TTC549 (cell line): ENCODE data around the gene UBASH3A.
"Not testable (repeated sequence)": the region's sequence is repeated elsewhere in the genome, so short reads cannot be mapped to it uniquely, and the experiment has no call there.

ENCODE experiments used
- FAIRE-seq: peaks from 2 replicates; lab custom pipeline; 2012; peaks lifted over from hg19 to GRCh38; lab: Jason Lieb, UNC

Gene UBASH3A

DNA sequence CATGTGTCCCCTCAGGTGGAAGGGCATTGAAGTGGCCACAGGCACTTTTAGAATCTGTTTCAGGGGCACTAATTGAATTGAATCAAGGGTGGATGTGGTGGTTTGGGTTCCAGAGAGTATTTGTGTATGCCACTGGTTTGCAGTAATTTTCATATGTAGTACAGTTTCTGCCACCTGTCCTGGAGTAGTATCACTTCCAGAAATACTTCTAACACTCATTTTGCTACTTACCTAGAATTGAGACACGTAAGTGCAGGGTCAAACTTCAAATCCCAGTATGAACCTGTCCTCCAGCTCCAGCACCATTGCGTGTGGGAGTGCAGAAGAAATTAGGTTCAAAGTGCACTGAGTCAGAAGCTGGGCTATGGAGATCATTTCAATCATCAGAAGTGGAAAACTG is 65.6 kb downstream of the UBASH3A start:
- no peak for FAIRE-seq

GRCh38 chr21:42469726-42470125 is 66.0 kb downstream of the UBASH3A start:
- FAIRE-seq, result not testable (repeated sequence)

DNA sequence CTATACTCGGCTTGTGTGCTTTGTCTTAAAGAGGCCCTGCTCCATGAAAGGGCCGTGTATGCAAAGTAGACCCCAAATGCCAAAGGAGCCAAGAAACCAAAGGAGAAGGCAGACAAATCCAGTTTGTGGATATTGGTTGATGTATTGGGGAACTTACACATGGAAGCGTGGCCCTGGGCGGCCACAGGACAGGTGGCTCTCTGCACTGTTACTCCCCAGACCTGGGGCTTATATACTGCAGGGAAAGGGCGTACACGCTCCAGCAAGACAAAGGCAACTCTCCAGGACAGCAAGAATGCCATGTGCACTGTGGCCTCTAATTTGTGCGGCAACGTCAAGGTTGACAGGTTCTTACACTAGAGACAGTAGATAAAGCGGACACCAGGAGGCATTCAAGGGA is 67.5 kb downstream of the UBASH3A start:
- FAIRE-seq, result no peak

- FAIRE-seq, result no peak
Observed at GRCh38 chr21:42471716-42472330, 68.1 kb downstream of the UBASH3A start.

DNA sequence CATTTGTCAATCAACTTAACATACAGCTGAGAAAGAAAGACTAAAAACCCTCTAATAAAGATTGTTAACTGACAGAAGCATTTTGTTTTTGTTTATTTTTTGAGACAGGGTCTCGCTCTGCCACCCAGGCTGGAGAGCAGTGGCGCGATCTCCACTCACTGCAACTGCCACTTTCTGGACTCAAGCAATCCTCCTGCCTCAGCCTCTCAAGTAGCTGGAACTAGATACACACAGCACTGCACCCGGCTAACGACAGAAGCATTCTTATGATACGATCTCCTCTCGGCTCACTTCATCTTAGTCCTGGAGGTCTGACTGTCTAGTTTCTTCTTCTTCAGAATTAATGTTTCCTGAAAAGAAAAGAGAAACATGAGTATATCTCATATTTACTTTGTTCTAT is 68.8 kb downstream of the UBASH3A start:
- FAIRE-seq, result no peak

DNA sequence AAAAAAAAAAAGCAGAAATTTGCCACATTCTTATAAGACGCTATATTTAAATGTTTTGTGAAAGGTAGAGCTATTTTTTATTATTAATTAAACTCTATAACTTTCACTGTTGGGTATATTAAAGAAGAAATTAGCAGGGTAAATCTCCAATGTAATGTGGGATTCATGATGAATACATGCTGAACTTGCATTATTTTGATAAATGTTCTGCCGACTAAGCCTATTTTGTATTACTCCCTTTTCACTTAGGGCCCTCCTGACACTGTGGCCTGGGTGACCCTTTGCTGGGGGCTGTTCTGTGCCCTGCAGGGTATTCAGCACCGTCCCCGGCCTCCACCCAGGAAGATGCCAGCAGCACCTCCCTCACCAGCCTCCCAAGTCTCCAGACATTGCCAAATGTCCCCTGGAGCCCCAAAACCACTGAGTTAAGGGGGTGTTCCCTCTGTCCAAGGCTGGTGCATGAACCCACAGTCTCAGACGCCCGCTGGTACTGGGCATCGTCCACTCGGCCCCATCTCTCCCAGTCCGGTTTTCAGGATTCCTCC is 69.9 kb downstream of the UBASH3A start:
- FAIRE-seq, result no peak

DNA sequence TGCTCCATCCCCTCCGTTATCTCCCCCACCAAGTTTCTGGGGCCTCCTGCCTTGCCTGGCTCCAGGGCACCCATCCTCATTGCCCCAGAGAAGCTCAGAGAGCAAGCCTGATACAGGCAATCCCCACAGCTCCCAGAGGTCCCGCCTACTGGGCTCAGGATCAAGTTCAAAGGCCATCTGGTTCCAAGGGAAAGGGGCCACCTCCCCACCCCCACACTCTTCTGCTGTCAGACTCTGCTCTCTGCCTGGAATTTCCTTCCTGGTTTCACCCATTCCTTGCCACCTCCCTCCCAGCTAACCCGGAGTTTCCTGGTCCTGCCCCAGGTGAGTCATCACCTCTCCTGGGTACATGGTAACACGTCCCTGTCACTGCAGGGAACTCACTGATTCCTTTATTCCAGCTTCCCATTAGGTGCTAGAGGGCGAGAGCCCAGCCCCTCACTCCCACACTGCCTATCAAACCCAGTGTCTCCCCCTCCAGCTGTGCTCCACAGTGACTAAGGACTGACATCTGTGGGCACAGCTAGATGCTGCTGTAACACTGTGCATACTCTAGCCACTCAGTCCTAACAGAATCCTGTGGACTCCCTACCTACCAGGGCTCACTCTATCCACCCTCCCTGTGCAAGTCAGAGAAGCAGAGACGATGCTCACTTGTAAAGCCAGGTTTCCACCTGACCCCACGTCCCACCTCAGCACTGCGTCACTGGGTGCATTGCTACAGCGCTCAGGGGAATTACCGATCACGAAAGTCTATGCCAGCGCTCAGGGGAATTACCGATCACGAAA is 70.5 kb downstream of the UBASH3A start:
- no peak for FAIRE-seq

- no peak for FAIRE-seq
Observed at GRCh38 chr21:42475036-42475435, 71.3 kb downstream of the UBASH3A start.

DNA sequence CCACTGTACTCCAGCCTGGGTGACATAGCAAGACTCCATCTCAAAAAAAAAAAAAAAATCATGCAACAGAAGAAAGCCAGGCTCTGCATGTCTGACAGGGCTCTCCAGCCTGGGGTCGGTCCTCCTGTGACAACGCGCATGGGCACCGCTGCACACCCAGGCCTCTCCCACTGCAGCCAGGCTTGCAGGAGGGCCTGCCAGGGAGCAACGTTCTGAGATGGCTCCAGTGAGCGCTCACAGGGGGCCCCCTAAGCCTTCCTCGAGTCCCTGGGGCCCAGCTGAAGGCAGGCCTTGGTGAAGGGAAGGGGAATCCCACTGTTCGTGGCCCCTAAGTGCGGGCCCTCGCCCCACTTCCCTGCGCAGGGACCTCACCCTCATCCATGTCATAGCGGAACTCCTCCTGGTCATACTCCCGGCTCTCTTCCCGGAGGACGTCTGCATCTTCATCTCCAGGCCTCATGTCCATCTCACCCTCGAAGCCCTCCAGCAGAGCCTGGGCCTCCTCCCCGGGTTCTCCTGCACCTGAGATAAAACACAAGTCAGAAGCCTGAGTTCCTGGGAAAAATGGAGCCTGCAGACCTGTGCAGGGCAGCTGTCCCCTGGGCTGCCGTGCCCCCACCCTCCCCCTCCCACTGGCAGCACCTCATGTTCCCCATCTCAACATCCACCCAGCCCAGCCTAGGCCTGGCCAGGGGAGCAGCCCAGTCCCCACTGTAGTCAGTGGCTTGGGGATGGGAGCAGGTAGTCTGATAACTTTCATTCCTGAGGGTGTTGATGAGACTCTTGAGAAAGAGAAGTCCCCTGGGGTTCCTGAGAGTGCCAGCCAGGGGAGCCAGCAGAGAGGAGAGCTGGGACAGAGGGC is 72.1 kb downstream of the UBASH3A start:
- no peak for FAIRE-seq

- FAIRE-seq, result no peak
Observed at GRCh38 chr21:42476388-42477331, 73.0 kb downstream of the UBASH3A start.

DNA sequence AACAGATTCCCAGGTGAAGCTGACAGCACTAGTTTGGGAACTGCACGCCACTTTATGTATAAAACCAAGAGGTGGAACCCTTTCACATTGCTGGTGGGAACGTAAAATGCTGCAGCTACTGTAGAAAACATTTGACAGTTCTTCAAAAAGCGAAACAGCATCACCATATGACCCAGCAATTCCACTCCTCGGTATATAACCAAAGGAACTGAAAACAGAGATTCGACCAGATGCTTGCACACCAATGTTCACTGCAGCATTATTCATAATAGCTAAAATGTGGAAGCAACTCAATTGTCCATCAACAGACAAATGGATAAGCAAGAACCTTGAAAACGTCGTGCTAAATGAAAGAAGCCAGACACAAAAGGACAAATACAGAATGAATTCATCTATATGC is 74.8 kb downstream of the UBASH3A start:
- FAIRE-seq, result no peak

DNA sequence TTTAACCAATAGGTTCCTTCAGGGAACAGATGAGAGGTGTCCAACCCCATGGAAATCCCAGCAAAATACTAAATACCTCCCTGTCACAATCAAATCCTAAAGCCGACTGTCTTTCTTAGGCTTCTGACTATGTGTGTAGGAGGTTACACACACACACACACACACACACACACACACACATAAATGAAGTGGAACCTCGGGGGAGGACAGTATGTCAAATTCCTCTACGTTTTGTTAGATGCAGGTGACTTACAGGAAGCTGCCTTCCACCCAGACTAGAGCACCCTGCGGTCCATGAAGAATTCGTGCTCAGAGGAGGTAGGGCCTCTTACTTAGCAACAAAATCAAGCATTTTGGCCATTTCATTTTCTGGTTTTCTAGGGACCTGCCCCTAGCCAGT is 75.9 kb downstream of the UBASH3A start:
- FAIRE-seq, result no peak

GRCh38 chr21:42480736-42481135 is 77.0 kb downstream of the UBASH3A start:
- FAIRE-seq, result no peak

GRCh38 chr21:42481169-42481568 is 77.5 kb downstream of the UBASH3A start:
- no peak for FAIRE-seq

- no peak for FAIRE-seq
Observed at GRCh38 chr21:42484966-42485365, 81.3 kb downstream of the UBASH3A start.

DNA sequence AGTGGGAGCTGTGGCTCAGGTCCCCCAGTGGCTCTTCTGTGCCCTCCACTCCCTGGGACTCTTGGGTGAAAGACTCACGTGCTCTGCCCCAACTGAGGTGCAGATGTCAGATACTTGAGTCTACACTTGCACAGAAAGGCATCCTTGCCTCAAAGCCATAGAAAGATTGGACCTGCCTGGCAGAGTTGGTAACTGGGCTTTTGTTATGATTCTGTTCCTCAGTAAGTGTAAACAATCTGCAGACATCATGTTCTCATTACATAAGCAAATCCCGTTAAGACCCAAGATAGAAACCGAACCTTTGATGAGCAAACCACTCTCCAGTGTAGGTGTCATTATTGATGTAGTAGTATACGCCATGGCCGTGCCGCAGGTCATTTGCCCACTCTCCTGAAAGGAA is 82.4 kb downstream of the UBASH3A start:
- no peak for FAIRE-seq

DNA sequence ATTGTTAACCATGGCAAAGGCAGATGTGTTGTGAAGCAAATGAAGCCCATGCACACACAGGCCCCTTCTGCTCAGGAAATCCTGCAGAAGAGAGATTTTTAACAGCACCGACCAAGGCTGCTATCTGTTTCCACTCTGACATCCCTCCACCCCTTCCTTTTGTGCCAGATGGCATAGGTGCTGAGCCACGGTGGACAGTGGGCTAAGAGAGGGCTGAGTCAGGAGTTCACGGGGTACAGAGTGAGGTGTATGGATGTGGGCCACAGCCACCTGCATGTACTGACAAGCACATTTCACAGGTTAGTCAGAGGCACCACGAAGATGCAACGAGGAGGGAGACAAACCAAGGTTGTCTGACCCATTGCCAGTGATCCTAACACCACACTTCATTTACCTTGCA is 82.8 kb downstream of the UBASH3A start:
- no peak for FAIRE-seq

DNA sequence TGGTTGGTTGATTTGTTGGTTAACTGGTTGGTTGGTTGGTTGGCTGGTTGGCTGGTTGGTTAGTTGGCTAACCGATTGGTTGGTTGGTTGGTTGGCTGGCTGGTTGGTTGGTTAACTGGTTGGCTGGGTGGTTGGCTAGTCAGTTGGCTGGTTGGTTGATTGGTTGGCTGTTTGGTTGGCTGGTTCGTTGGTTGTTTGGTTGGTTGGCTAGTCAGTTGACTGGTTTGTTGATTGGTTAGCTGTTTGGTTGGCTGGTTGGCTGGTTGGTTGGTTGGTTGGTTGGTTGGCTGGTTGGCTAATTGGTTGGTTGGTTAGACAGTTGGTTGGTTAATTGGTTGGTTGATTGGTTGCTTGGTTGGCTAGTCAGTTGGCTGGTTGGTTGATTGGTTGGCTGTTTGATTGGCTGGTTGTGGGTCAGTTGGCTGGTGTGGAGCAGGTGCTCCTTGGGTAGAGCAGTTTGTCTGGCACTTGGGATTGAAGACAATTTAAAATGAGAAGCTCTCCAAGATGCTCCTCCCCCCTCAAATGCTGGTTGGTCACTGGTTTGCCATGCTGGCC is 85.4 kb downstream of the UBASH3A start:
- FAIRE-seq, result no peak

DNA sequence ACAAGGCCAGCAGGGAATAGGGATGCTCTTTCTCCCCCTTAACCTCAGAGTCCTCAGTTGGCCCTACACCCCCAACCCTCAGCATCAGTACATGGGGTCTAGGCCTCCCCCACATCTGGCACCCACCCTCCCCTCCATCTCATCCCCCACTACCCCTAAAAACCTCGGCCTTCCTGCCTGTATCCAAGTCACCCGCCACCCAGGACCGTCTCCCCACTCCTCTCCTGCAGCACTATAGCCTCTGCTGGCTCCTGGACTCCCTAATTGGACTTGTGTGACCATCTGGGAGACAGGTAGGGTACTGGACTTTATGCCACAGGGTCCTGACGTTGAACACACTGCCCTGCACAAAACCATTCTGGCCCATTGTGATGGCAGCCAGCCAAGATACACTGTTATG is 86.3 kb downstream of the UBASH3A start:
- no peak for FAIRE-seq

DNA sequence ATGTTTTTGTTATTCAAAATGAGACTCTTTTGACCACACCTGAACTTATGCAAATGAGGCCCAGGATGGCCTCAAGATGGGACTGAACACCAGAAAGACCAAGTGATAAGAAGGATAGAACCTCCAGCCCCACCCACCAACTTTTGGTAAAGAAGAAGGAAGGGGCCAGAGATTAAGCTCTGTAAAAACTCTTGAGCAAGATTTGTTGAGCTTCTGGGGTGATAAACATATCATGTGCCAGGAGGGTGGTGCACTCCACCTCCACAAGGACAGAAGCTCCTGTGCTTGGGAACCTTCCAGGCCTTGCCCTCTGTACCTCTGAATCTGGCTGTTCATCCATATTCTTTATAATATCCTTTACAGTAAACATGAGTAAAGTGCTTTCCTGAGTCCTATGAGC is 87.0 kb downstream of the UBASH3A start:
- FAIRE-seq, result no peak

DNA sequence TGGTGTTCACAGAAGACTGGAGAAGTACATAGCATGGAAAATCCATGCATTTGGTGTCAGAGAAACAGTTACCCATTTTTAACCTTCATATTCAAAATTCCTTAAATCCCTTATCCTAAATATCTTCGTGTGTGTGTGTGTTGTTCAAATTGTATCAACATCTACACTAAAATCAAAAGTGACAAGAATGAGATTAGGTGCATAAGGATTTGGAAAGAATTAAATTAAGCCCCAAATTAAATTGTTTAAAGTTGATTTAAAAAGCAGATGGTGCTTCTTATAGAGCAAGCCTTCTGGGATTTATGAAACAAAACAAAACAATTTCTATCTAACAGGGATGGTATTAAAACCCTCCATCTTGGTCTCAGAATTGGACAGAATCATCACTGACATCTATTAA is 87.6 kb downstream of the UBASH3A start:
- no peak for FAIRE-seq
